ENCODE results near the gene DMRT2. TPM values are rescaled to one million over a fixed set of nuclear protein-coding genes. Genes with fewer than 3 reads are reported as not detected.
A peak's percentile ranks its signal among the peaks of the same experiment; 100 is the strongest.

Gene DMRT2
- total RNA-seq, 1 donor from 2014 or later = not detected

DNA sequence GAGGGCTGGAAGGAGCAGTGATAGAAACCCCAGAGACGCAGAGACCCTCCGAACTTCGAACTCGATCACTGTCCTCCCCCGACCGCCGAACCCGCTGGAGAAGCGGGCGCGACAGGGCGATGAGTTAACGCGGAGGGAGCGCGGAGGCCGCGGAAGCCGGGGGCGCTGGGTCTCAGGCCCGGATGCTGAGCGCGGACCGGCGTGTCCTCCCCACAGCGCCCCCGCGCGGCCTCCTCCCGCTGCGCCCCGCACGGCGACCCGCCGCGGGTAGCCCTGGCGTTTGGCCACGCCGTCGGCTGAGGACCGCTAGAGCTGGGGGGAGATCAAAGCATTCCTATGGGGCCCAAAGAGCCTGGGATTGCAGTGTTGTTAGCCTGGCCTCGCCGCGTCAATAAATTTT, 7.7 kb upstream of the DMRT2 start:
- no peak for DNase-seq (ENCODE audit: missing footprints)
- intact Hi-C loops (cut with DNase I) = no loop called here
- ATAC-seq = no peak

DNA sequence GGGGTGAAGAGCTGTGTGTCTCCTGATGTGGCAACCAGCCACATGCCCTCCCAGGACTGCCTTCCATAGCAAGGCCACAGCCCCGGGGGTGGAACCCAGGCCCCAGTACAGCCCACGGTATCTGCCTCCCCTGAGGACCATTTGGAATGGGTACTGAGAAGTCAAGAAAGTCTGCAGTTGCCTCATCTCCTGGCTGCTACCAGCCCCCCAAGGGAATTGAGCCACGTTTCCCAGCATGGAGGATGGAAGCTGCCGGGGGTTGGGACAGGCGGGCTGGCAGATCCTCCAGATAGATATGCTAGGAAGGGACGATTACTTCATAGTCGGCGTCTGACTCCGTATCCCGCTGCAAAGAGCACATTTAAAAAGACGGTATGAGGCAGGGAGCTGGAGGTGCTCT, 5.5 kb upstream of the DMRT2 start:
- peak; percentile 43 for ATAC-seq
- no peak for DNase-seq (ENCODE audit: missing footprints)
- intact Hi-C loops (cut with DNase I) = no loop called here

- DNase-seq (ENCODE audit: missing footprints) (no peak), ATAC-seq (no peak)
- intact Hi-C loops (cut with DNase I) = no loop called here
These were observed 3.3 kb upstream of the DMRT2 start for GRCh38 chr9:1046639-1047572.

- intact Hi-C loops (cut with DNase I) = no loop called here
- DNase-seq (ENCODE audit: missing footprints) (no peak), ATAC-seq (no peak)
These were observed 2.4 kb upstream of the DMRT2 start for GRCh38 chr9:1047591-1048230.

DNA sequence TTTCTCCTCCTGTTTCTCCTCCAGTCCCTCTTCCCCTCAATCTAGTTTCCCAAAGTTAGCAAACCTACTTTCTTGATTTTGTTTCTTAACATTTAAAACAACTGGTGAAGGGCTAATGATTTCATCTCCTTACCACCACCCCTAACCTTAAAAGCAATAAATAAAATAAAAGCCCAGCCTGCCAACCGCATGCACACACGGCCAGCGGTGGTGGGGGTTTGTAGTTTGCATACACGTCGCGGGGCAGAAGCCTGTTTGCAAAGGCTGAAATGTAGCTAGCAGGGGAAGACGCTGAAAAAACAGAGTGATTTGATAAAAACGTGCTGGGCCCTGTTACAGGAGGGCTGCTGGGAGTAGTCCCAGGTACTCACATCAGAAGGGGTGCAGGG, 1.9 kb upstream of the DMRT2 start:
- no peak for DNase-seq (ENCODE audit: missing footprints)
- ATAC-seq = no peak
- intact Hi-C loops (cut with DNase I) = no loop called here

DNA sequence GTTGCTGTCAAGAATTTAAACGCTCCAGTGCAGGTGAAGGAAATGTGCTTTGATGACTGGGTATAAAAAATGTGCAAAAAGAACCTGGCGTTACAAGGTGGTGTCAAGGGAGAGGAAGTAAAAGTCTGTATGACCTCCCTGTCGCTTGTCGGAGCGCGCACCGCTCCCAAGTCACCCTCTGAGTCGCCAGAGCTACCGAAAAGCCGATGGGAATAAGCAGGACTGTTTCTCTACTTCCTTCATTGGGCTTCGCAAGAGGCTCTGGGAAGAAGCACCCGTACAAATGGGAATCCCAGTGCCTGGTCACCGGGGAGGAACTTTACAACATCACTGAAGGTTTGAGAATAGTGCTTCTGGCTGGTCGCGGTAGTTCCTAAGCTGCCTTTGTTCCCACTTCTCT, 1.3 kb upstream of the DMRT2 start:
- no peak for DNase-seq (ENCODE audit: missing footprints)
- intact Hi-C loops (cut with DNase I) = no loop called here

DNA sequence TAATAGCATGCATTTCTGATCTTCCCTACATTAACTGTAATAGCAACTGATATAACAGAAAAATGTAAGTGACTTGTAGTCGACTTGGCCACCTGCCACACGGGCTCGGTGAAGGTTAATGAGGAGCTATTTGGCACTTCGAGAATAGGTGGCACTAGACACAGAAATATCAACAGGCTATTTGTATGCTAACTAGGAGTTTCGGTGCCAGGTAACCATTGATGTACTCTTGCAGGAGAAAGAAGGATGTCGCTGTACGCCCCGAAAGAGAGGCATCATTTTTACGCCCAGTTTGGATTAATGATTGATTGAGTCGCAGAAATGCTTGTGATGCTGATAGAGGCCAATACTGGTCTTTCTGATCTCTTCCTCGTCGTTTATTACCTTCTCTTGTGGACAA, 516 bp upstream of the DMRT2 start:
- intact Hi-C loops (cut with DNase I) = no loop called here
- DNase-seq (ENCODE audit: missing footprints) (no peak), ATAC-seq (no peak)

More for the DNA sequence above, 1.3 kb upstream of the DMRT2 start:
- no peak for ATAC-seq

GRCh38 chr9:1051210-1051583, 1.0 kb downstream of the DMRT2 start:
- ATAC-seq (no peak), DNase-seq (ENCODE audit: missing footprints) (no peak)
- intact Hi-C loops (cut with DNase I) = no loop called here

DNA sequence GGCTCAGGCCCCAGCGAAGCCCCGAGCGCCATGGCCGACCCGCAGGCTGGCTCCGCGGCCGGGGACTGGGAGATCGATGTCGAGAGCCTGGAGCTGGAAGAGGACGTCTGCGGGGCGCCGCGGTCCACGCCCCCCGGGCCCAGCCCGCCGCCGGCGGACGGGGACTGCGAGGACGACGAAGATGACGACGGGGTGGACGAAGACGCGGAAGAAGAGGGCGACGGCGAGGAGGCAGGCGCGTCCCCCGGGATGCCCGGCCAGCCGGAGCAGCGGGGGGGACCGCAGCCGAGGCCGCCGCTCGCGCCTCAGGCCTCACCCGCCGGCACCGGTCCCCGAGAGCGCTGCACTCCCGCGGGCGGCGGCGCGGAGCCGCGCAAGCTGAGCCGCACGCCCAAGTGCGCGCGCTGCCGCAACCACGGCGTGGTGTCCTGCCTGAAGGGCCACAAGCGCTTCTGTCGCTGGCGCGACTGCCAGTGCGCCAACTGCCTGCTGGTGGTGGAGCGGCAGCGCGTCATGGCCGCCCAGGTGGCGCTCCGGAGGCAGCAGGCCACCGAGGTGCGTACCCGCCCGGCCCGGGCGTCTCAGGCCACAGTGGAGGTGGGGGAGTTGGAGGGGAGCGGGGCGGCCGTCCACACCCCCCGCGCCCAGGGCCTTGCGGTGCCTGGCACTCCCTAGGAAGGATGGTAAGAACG, 1.6 kb downstream of the DMRT2 start:
- intact Hi-C loops (cut with DNase I) = no loop called here
- peak; percentile 17 for ATAC-seq
- DNase-seq (ENCODE audit: missing footprints) = no peak

DNA sequence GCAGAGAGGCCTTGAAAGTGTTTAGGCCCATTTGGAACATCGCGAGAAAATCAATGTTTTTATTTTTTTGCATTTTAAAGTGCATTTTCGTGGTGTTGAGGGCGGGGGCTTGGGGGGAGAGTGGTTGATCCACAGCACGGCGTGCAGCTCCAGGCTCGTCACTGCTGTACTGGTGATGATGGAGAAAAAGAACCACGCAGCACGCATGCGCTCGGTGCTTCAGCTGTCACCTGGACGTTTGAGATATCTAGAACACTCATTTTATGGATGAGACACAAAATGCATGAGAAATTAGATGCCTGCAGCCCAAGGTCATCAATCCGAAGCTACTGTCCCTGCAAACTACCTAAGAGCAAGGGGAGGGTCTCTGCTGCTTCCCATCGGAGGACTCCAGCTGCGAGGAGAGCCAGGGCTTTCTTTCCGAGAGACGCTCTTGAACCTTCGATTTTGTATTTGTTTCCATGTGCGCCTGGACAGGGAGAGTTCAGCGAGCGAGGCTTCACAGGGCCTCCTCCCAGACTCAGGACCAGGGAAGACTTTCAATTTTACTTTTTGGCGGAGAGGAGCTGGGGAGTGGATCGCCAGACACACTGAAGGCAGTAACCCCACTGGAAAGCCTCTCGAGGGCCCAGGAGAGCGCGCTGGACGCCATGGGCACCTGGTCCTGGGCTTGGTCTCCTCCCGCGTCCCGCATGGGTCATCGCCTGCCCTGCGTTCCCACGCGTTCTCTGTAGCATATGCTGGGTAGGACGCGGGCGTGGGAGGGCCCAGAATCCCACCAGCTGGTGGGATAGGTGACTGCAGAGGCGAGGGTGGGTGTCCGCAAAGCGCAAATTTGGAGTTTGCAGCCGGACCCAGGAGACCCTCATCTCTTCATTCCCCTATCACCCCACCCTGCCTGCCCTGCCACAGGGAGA, 2.5 kb downstream of the DMRT2 start:
- intact Hi-C loops (cut with DNase I) = no loop called here
- DNase-seq (ENCODE audit: missing footprints) = no peak
- no peak for ATAC-seq

GRCh38 chr9:1053282-1053621, 3.1 kb downstream of the DMRT2 start:
- intact Hi-C loops (cut with DNase I) = no loop called here
- ATAC-seq = no peak

DNA sequence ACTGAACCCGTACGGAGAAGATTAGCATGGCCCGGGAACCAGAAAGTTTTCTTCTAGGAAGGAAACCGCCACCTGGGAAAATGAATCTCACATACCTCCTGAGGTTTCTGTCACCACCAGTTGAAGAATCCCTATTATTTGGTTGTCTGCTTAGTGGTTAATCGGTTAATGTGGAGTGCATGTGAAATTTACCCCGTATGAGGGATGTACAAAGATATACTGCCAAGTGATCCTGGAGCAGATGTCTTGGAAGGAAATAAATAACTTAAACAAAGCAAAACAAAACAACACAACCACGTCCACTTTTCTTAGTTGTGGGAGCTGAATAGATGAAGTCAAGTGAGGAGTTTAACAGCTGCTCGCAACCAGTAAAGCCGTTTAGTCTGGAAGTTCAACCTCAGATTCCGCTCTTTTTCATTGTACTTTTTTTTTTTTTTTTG, 3.8 kb downstream of the DMRT2 start:
- intact Hi-C loops (cut with DNase I) = no loop called here
- no peak for ATAC-seq
- DNase-seq (ENCODE audit: missing footprints) = no peak

More at GRCh38 chr9:1053282-1053621, 3.1 kb downstream of the DMRT2 start:
- no peak for DNase-seq (ENCODE audit: missing footprints)

GRCh38 chr9:1055166-1055565, 5.0 kb downstream of the DMRT2 start:
- ATAC-seq = no peak
- no peak for DNase-seq (ENCODE audit: missing footprints)
- intact Hi-C loops (cut with DNase I) = no loop called here

DNA sequence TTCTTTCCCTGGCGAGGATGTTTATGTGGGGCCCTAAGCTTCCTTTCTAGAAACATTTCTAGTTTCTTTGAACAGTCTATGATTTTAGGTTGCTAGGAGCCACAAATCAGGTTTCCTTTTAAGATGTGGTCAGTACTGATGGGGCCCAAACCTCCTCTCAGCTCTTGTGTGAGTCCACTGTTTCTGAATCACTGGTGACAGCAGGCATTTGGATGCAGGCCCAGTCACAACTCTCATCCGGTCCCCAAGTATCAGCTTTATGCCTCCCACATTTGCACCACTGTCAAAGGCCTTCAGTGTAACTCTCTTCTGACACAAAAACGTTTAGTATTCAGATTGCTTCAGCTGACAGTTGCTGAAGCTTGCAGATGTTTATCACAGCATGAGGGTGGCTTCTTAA, 7.8 kb downstream of the DMRT2 start:
- DNase-seq (ENCODE audit: missing footprints) (no peak), ATAC-seq (no peak)
- intact Hi-C loops (cut with DNase I) = no loop called here

DNA sequence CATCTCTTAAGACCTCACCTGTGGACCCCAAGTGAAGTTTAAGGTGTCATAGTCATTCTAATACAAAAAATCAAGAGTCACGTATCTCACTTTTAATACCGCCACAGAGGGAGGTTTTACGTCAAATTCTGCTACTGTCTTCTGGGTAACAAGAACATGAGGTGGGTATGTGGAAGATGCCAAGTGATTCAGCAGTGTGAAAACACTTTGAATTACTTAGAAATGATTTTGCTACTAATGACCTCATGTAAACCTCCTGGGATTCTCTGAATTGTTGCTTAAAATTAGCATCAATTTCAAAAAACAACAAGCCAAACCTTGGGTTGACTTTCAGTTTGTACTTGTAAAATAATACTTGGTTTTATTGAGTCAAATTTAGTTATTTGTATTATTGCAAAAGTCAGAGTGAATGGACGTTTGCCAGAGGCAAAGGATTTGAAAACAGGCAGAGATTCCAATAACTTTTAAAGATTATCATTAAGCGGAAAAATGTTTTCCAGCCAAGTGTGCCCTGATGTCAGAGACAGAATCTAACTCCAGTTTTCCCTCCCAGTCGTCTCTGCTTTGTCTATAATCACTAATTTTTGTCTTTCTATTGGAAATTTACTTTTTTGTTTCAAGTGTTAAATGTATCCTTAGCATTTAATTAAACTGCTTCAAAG, 8.8 kb downstream of the DMRT2 start:
- ATAC-seq = no peak
- DNase-seq (ENCODE audit: missing footprints) = no peak
- intact Hi-C loops (cut with DNase I) = no loop called here

- ATAC-seq = no peak
- no peak for DNase-seq (ENCODE audit: missing footprints)
- intact Hi-C loops (cut with DNase I) = no loop called here
These were observed 15.0 kb downstream of the DMRT2 start for GRCh38 chr9:1065130-1065529.

DNA sequence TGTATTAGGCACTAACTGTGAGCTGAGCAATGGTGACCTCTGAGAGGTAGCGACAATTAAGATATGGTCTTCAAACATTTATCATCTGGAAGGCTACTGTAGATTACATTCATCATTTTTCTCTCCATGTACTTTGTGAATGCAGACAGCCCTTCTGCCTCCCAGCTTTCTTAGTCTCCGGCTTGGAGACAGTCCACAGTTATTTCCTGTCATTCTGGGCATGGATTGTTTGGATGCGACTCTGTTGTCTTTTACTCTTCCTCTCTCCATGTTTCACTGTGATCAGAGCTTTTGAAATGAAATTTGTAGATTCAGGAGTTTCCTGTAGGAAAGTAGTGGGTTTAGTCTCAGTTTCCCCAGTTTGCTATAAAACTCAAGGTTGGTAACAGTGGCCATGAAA, 20.5 kb downstream of the DMRT2 start:
- intact Hi-C loops (cut with DNase I) = no loop called here
- DNase-seq (ENCODE audit: missing footprints) (no peak), ATAC-seq (no peak)

GRCh38 chr9:1071730-1072129, 21.6 kb downstream of the DMRT2 start:
- intact Hi-C loops (cut with DNase I) = loop anchor here (2.0 kb wide), 1 partner anchor 15 kb away; no protein-coding TSS in a partner anchor
- ATAC-seq (no peak), DNase-seq (ENCODE audit: missing footprints) (no peak)

All from Right ventricle myocardium inferior (tissue), 1 donor.